NT2/D1 (cell line): ENCODE measurements around the gene TDRD15.

ENCODE experiments used
- DNase-seq: peaks from one replicate; pipeline ENCODE4 v3.0.0-alpha.2; 2011; ENCODE audit warnings: low read depth, low spot score
- H3K27me3 ChIP-seq: 2 replicates; pipeline ENCODE4 v1.6.0; 2011; ENCODE audit warnings: mild to moderate bottlenecking; ENCODE audit not compliant: insufficient read length, insufficient read depth
- H3K36me3 ChIP-seq: 2 replicates; pipeline ENCODE4 v1.6.1; 2011; ENCODE audit warnings: mild to moderate bottlenecking, low read length, mixed read lengths; ENCODE audit not compliant: insufficient read depth, insufficient read length
- H3K4me1 ChIP-seq: 2 replicates; pipeline ENCODE4 v1.5.1; 2011; ENCODE audit not compliant: insufficient read depth, insufficient read length
- H3K4me3 ChIP-seq: 2 replicates; pipeline ENCODE4 v1.5.1; 2011; ENCODE audit warnings: low read depth; ENCODE audit not compliant: insufficient read length
- H3K9ac ChIP-seq: 2 replicates; pipeline ENCODE4 v1.6.0; 2011; ENCODE audit warnings: low read depth; ENCODE audit not compliant: insufficient read length
- H3K9me3 ChIP-seq: 2 replicates; pipeline ENCODE4 v1.5.1; 2011; ENCODE audit warnings: mild to moderate bottlenecking, low read length; ENCODE audit not compliant: insufficient read depth
- SUZ12 ChIP-seq: IDR thresholded peaks from 2 replicates; pipeline ENCODE4 v1.6.1; 2011; ENCODE audit not compliant: insufficient read length, insufficient read depth; ENCODE audit errors: extremely low read depth
- YY1 ChIP-seq: IDR thresholded peaks from 2 replicates; pipeline ENCODE4 v1.6.1; 2011; ENCODE audit not compliant: insufficient read length, insufficient read depth
- ZNF274 ChIP-seq: IDR thresholded peaks from 2 replicates; pipeline ENCODE4 v1.6.1; 2011; ENCODE audit warnings: mild to moderate bottlenecking, low read depth, low read length

TDRD15 gene

GRCh38 chr2:21123473-21124393 is at the start of gene TDRD15:
Gene TDRD15, plus strand, starts transcription at chr2:21123968. Its CDS starts 13,500 bp downstream, at chr2:21137468.
- Histone ChIP-seq H3K36me3 (no peaks in the 10 kb centered on the region), H3K27me3 (no peaks in the 10 kb centered on the region), H3K9me3 (no peaks in the 10 kb centered on the region), H3K4me3 (no peak within 1 kb of the TSS), H3K4me1 (no peaks in the 10 kb centered on the region), H3K9ac (no peak within 1 kb of the TSS)
- no peak for DNase-seq
- TF ChIP-seq YY1, result no peak
- TF ChIP-seq SUZ12, result no peak
- TF ChIP-seq ZNF274, result no peak

GRCh38 chr2:21078296-21078695 is 45.5 kb upstream of the TDRD15 start:
- no peaks in the 10 kb centered on the region for H3K4me1 ChIP-seq
- no peaks in the 10 kb centered on the region for H3K36me3 ChIP-seq
- no peak for TF ChIP-seq YY1
- TF ChIP-seq SUZ12, result no peak
- TF ChIP-seq ZNF274, result no peak
- no peak overlapping the region for H3K9ac ChIP-seq
- H3K9me3 ChIP-seq, result no peaks in the 10 kb centered on the region
- no peak overlapping the region for H3K4me3 ChIP-seq
- no peak for DNase-seq
- no peaks in the 10 kb centered on the region for H3K27me3 ChIP-seq

DNA sequence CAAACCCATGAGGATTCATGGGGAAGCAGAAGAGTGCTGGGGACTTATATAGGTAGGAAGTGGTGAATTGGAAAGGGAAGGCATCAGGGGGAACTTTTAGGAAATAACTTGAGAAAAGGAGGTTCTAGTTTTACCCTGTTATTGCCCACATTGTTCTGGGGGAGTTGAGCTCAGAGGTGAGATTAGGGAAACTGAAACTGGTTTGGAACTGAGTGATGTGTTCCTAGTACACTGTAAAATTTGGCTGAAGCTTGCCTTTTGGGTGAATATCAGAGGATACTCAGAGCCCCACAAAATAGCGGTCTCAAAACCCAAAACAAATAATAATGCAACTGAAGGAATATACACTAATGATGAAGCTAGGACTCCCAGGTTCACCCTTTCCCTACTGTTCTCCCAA is 40.3 kb upstream of the TDRD15 start:
- H3K4me1 ChIP-seq, result no peaks in the 10 kb centered on the region
- TF ChIP-seq YY1, result no peak
- TF ChIP-seq ZNF274, result no peak
- TF ChIP-seq SUZ12, result no peak
- no peaks in the 10 kb centered on the region for H3K9me3 ChIP-seq
- H3K4me3 ChIP-seq, result no peak overlapping the region
- DNase-seq, result no peak
- H3K36me3 ChIP-seq, result no peaks in the 10 kb centered on the region
- H3K27me3 ChIP-seq, result no peaks in the 10 kb centered on the region
- no peak overlapping the region for H3K9ac ChIP-seq

DNA sequence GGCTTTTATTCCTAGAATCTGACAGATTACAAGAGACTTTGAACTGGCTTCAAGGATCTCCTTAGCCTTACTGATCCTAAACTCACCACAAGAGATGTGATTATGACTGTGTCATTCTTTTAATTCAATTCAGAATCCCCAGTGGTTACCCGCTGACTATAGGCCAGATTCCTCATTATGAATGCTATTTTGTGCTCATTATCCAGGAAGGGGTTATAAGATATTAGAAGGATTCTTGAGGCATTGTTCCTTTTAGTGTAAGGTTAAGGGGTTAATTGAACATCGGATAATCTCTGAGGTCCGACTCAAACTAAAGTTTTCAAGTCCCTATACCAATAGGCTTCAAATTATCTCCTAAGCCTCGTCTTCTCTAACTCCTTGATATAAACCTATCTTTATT is 39.4 kb upstream of the TDRD15 start:
- no peaks in the 10 kb centered on the region for H3K4me1 ChIP-seq

DNA sequence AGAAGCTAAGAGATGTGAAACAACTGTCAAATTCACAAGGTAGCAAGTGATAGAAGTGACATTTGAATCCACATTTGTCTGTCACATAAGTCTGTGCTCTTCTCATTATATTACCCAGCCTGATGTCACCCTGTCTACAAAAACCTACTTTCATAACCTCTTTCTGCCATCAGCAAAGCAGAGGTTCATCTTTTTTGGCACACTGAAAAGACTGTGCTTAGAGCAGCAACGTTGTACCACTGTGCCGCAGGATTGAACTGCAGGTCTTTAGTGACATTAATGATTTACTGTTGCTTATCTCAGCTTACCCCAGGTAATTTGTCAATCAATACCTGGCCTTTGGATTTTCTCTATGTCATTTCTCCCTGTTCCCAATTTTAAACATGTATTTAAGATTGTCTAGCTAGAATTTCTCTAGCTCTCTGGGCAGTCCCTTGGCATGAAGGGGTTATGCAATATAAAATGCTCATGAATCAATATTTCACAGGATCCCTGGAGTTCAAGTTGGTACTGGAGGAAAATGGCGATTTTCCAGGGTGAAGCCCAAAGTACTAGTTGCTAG is 31.4 kb upstream of the TDRD15 start:
- Histone ChIP-seq H3K27me3 (no peaks in the 10 kb centered on the region), H3K36me3 (no peaks in the 10 kb centered on the region), H3K4me3 (no peak overlapping the region), H3K9me3 (no peaks in the 10 kb centered on the region), H3K4me1 (no peaks in the 10 kb centered on the region), H3K9ac (no peak overlapping the region)
- TF ChIP-seq SUZ12 (no peak), YY1 (no peak), ZNF274 (no peak)
- DNase-seq, result no peak

More for the DNA sequence above, 39.4 kb upstream of the TDRD15 start:
- Histone ChIP-seq H3K27me3 (no peaks in the 10 kb centered on the region), H3K36me3 (no peaks in the 10 kb centered on the region), H3K4me3 (no peak overlapping the region), H3K9me3 (no peaks in the 10 kb centered on the region), H3K9ac (no peak overlapping the region)
- TF ChIP-seq SUZ12 (no peak), YY1 (no peak), ZNF274 (no peak)
- no peak for DNase-seq

DNA sequence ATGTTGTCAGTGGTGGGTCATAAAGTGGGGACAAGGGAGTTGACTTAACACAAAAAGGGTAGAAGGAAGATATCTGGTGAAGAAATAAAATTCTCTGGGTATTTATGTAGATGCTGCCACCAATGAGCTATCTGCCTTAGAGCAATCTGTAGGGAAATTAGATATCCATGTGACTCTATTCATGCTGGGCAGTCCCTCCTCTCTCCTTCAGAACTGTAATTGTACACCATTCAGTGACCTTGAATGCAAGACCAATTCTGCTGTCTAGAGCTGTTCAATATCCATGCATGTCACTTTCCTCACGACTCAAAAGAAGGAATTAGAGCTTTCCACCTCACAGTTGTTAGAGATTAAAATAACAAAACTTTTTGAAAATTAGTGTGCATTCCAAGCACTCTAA is 28.6 kb upstream of the TDRD15 start:
- H3K27me3 ChIP-seq, result no peaks in the 10 kb centered on the region
- no peaks in the 10 kb centered on the region for H3K9me3 ChIP-seq
- H3K4me3 ChIP-seq, result no peak overlapping the region
- no peak for DNase-seq
- H3K36me3 ChIP-seq, result no peaks in the 10 kb centered on the region
- no peak for TF ChIP-seq ZNF274
- no peak for TF ChIP-seq YY1
- H3K9ac ChIP-seq, result no peak overlapping the region
- H3K4me1 ChIP-seq, result no peaks in the 10 kb centered on the region

- Histone ChIP-seq H3K4me3 (no peak overlapping the region), H3K9me3 (no peaks in the 10 kb centered on the region), H3K4me1 (no peaks in the 10 kb centered on the region), H3K9ac (no peak overlapping the region), H3K27me3 (no peaks in the 10 kb centered on the region), H3K36me3 (no peaks in the 10 kb centered on the region)
- no peak for DNase-seq
- TF ChIP-seq ZNF274, result no peak
- no peak for TF ChIP-seq YY1
- no peak for TF ChIP-seq SUZ12
Observed at GRCh38 chr2:21095714-21096113, 28.1 kb upstream of the TDRD15 start.

DNA sequence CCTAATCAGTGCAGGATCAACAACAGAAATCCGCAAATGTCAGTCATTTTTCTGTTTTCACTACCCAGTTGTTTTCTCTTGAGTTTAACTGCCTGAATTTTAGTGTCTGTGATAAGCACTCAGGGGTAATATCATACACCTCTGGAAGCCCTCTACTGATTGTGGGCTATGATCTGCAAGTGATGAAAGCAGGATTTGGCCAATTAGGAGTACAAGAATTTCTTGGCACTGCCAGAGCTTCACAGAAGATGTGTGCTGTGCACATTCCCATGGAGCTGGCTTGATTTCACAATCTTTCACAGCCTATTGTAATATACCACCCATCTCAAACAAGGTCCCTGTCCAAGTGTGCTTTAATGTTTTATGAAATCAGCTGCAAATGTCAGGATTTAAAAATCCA is 27.3 kb upstream of the TDRD15 start:
- no peak for DNase-seq
- H3K27me3 ChIP-seq, result no peaks in the 10 kb centered on the region
- TF ChIP-seq SUZ12 (no peak), ZNF274 (no peak), YY1 (no peak)

More for the DNA sequence above, 27.3 kb upstream of the TDRD15 start:
- Histone ChIP-seq H3K9ac (no peak overlapping the region), H3K9me3 (no peaks in the 10 kb centered on the region), H3K4me1 (no peaks in the 10 kb centered on the region), H3K36me3 (no peaks in the 10 kb centered on the region), H3K4me3 (no peak overlapping the region)
